GM12878 (cell line): ENCODE results near the gene EXOC4.

Experiments used
- BHLHE40 ChIP-seq, 2 experiments: fragments of 450-650 bp in 1 of 2; IDR thresholded peaks; 2 replicates each; pipeline ENCODE4 v1.6.1; 2011 to 2017; ENCODE audit warnings: low read depth in 2 of 2, borderline replicate concordance in 1 of 2, improper control_type of control experiment in 1 of 2, low read length in 1 of 2, mild to moderate bottlenecking in 1 of 2
- EP300 ChIP-seq, 2 experiments: fragments of 150-350 bp in 1 of 2; IDR thresholded peaks; 2 replicates each; pipeline ENCODE4 v1.6.1; 2011 to 2012; ENCODE audit warnings: low read depth in 2 of 2, low read length in 2 of 2, borderline replicate concordance in 1 of 2, improper control_type of control experiment in 1 of 2, inconsistent platforms in 1 of 2; ENCODE audit not compliant: control insufficient read depth in 1 of 2
- FOS ChIP-seq: IDR thresholded peaks from 3 replicates; pipeline ENCODE4 v1.6.1; 2011; ENCODE audit warnings: borderline replicate concordance; ENCODE audit not compliant: insufficient read length; ENCODE audit errors: extremely low read depth
- IKZF2 ChIP-seq, 2 experiments: fragments of 450-650 bp; IDR thresholded peaks; 2 replicates each; pipeline ENCODE4 v1.6.1; 2017; ENCODE audit warnings: mild to moderate bottlenecking in 2 of 2, moderate library complexity in 2 of 2
- MXI1 ChIP-seq: fragments of 150-350 bp; IDR thresholded peaks from 2 replicates; pipeline ENCODE4 v1.6.1; 2011; ENCODE audit warnings: low read depth, mild to moderate bottlenecking, inconsistent platforms, low read length, improper control_type of control experiment
- RAD21 ChIP-seq: IDR thresholded peaks from 2 replicates; pipeline ENCODE4 v1.6.1; 2011; ENCODE audit warnings: mild to moderate bottlenecking, low read depth, low read length, moderate library complexity; ENCODE audit not compliant: insufficient read depth
- SRF ChIP-seq, 2 experiments: IDR thresholded peaks; 2 replicates each; pipeline ENCODE4 v1.6.1; 2011; ENCODE audit warnings: low read depth in 2 of 2, low read length in 2 of 2, mild to moderate bottlenecking in 1 of 2, moderate library complexity in 1 of 2
- ZNF207 ChIP-seq: fragments of 450-650 bp; IDR thresholded peaks from 2 replicates; pipeline ENCODE4 v1.6.1; 2014; ENCODE audit warnings: antibody characterized with exemption, mild to moderate bottlenecking, borderline replicate concordance
- TF ChIP-seq, protein P1 (sequence below), 3 experiments: IDR thresholded peaks in 2 of 3; conservative IDR thresholded peaks in 1 of 3; 2 replicates each; pipeline ENCODE4 v1.5.1; 2011; ENCODE audit warnings: low read depth in 3 of 3, low read length in 3 of 3, mild to moderate bottlenecking in 3 of 3, control low read depth in 2 of 3, moderate library complexity in 2 of 3, inconsistent platforms in 1 of 3, mixed read lengths in 1 of 3; ENCODE audit not compliant: control insufficient read depth in 2 of 3, insufficient read depth in 1 of 3; ENCODE audit errors: extremely low read depth in 1 of 3
- TF ChIP-seq, protein P2 (sequence below): IDR thresholded peaks from 2 replicates; pipeline ENCODE4 v1.6.1; 2011; ENCODE audit warnings: low read depth, low read length, improper control_type of control experiment, borderline replicate concordance

DNA sequence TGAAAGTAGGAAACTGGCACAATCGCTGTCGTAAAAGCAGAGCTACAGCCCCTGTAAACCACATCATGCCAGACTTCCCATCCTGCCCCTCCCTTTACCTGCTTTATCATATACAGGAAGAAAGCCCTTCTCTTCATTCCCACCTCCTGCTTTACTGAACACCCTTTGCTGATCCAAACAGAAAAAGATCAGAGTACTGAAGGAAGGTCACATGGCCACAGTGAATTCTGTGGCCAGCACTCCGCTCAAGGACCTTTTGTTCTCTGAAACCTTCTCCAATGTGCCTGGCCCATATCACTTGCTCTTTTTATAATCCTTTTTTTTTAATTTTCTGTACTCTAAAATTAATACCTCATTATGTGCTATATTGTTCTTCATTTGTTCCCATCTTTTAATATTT is 765.4 kb downstream of the EXOC4 start:
- TF ChIP-seq IKZF2 (IDR thresholded peaks at IDR 0.05) = no peak
- TF ChIP-seq RAD21 = no peak
- no peak for TF ChIP-seq ZNF207
- TF ChIP-seq, protein P1, sequence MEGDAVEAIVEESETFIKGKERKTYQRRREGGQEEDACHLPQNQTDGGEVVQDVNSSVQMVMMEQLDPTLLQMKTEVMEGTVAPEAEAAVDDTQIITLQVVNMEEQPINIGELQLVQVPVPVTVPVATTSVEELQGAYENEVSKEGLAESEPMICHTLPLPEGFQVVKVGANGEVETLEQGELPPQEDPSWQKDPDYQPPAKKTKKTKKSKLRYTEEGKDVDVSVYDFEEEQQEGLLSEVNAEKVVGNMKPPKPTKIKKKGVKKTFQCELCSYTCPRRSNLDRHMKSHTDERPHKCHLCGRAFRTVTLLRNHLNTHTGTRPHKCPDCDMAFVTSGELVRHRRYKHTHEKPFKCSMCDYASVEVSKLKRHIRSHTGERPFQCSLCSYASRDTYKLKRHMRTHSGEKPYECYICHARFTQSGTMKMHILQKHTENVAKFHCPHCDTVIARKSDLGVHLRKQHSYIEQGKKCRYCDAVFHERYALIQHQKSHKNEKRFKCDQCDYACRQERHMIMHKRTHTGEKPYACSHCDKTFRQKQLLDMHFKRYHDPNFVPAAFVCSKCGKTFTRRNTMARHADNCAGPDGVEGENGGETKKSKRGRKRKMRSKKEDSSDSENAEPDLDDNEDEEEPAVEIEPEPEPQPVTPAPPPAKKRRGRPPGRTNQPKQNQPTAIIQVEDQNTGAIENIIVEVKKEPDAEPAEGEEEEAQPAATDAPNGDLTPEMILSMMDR (IDR thresholded peaks at IDR 0.05 in 2 of 3, conservative IDR thresholded peaks at IDR 0.05 in 1 of 3; ENCODE audit: control insufficient read depth in 2 of 3, extremely low read depth in 1 of 3, insufficient read depth in 1 of 3, low read depth in 3 of 3, low read length in 3 of 3) = no peak
- no peak for TF ChIP-seq EP300 (IDR thresholded peaks at IDR 0.05; ENCODE audit: borderline replicate concordance in 1 of 2, control insufficient read depth in 1 of 2, low read depth in 2 of 2, low read length in 2 of 2)
- no peak for TF ChIP-seq BHLHE40 (IDR thresholded peaks at IDR 0.05; ENCODE audit: borderline replicate concordance in 1 of 2, low read depth in 2 of 2, low read length in 1 of 2)
- TF ChIP-seq SRF (IDR thresholded peaks at IDR 0.05; ENCODE audit: low read depth in 2 of 2, low read length in 2 of 2) = no peak
- TF ChIP-seq MXI1 = no peak
- TF ChIP-seq, protein P2, sequence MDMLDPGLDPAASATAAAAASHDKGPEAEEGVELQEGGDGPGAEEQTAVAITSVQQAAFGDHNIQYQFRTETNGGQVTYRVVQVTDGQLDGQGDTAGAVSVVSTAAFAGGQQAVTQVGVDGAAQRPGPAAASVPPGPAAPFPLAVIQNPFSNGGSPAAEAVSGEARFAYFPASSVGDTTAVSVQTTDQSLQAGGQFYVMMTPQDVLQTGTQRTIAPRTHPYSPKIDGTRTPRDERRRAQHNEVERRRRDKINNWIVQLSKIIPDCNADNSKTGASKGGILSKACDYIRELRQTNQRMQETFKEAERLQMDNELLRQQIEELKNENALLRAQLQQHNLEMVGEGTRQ = no peak
- TF ChIP-seq FOS = no peak
